Measurements from ENCODE around the gene ACTL6B. TPM values are rescaled to one million over a fixed set of nuclear protein-coding genes. Genes with fewer than 3 reads are reported as not detected.

Gene ACTL6B
- total and polyA plus RNA-seq, 2 of the 8 experiments (the other 6 are each of a cell fraction or from before 2014, with no cell fraction given) = 2.1 to 4.5 TPM

- no peak overlapping the region for H2AK5ac ChIP-seq (ENCODE audit: low read depth, low read length)
- H2BK5ac ChIP-seq (ENCODE audit: low read depth, low read length) = no peak overlapping the region
- CTCF ChIA-PET (ENCODE audit: partially characterized antibody) = interaction anchor here (0.6 to 20.7 kb wide), 5 partner anchors 21 to 90 kb away, joined by 3 to 254 read pairs (median 5); partner anchors contain the start of genes MOSPD3 and POP7
- no peaks in the 10 kb centered on the region for H3K9me3 ChIP-seq (ENCODE audit: insufficient read depth in 2 of 2, low read depth in 1 of 2, low read length in 1 of 2)
- peaks cover 17 to 56% of the 10 kb centered on the region in 2 experiments for H3K79me2 ChIP-seq (ENCODE audit: control insufficient read depth in 1 of 2, insufficient read depth in 2 of 2, low read length in 2 of 2)
- no peak overlapping the region for H4K5ac ChIP-seq (ENCODE audit: insufficient read length, low read depth, low read length)
- H2BK120ac ChIP-seq (replicated peaks; ENCODE audit: low read depth, low read length) = no peak overlapping the region
- no peaks in the 10 kb centered on the region for H3K27me3 ChIP-seq (replicated peaks in 1 of 4; ENCODE audit: control insufficient read depth in 3 of 4, extremely low read depth in 1 of 4, insufficient read depth in 3 of 4, low read length in 3 of 4)
- H3K56ac ChIP-seq (replicated peaks; ENCODE audit: insufficient read length, low read depth, low read length) = no peak overlapping the region
- no peak overlapping the region for H3K4ac ChIP-seq (replicated peaks; ENCODE audit: insufficient read length, low read depth, low read length)
- no peak overlapping the region for H3K4me2 ChIP-seq (ENCODE audit: insufficient read depth in 1 of 2, low read depth in 2 of 2, low read length in 2 of 2)
- no peak overlapping the region for H2AFZ ChIP-seq (ENCODE audit: low read length)
- H2BK12ac ChIP-seq (ENCODE audit: low read depth, low read length) = no peak overlapping the region
- H3K9ac ChIP-seq (replicated peaks in 1 of 4; ENCODE audit: extremely low read depth in 1 of 4, low read depth in 3 of 4, low read length in 3 of 4) = no peak overlapping the region
- H3K79me1 ChIP-seq (ENCODE audit: low read depth, low read length) = peaks cover 14% of the 10 kb centered on the region
- H3K36me3 ChIP-seq (ENCODE audit: control insufficient read depth in 2 of 4, insufficient read depth in 4 of 4, low read length in 3 of 4) = peaks cover 34 to 66% (median 55%) of the 10 kb centered on the region in 4 experiments
- WGBS, 2 experiments (ENCODE audit: extremely low coverage in 1 of 2, insufficient coverage in 1 of 2, insufficient read length in 1 of 2, insufficient replicate concordance in 2 of 2, low coverage in 1 of 2, low lambda C conversion rate in 2 of 2, missing lambda C conversion rate in 1 of 2) = 93% methylated on average over 20 of the region's 25 CpGs; no CpG with 5 or more reads in 1 of the 2 experiments
- no peak overlapping the region for H3K27ac ChIP-seq (ENCODE audit: low read depth, low read length)
- POLR2A ChIA-PET (ENCODE audit: partially characterized antibody) = interaction anchor here (0.6 to 14.3 kb wide), 5 partner anchors 9 to 90 kb away, joined by 3 to 257 read pairs (median 4); partner anchors contain the start of gene POP7
- no peak for FAIRE-seq
- H4K8ac ChIP-seq (ENCODE audit: extremely low read depth, insufficient read depth, low read length) = no peak overlapping the region
- H2BK20ac ChIP-seq (ENCODE audit: low read length) = no peak overlapping the region
- H4K20me1 ChIP-seq (replicated peaks in 1 of 2; ENCODE audit: control insufficient read depth in 1 of 2, insufficient read depth in 2 of 2, low read length in 2 of 2) = peaks cover 30 to 56% of the 10 kb centered on the region in 2 experiments
- no peak overlapping the region for H3K4me3 ChIP-seq (ENCODE audit: extremely low read depth in 1 of 4, insufficient read depth in 2 of 4, low read depth in 3 of 4, low read length in 4 of 4)
- H4K91ac ChIP-seq (replicated peaks; ENCODE audit: insufficient read length, low read length) = no peak overlapping the region
- no peak for TF ChIP-seq NRF1 (IDR thresholded peaks at IDR 0.05; ENCODE audit: low read depth, low read length)
- TF ChIP-seq SRF (IDR thresholded peaks at IDR 0.05; ENCODE audit: low read depth, low read length) = no peak
- TF ChIP-seq TEAD4 (IDR thresholded peaks at IDR 0.05; ENCODE audit: low read depth, low read length) = no peak
- no peak for TF ChIP-seq CREB1 (IDR thresholded peaks at IDR 0.05)
- TF ChIP-seq RBBP5 (IDR thresholded peaks at IDR 0.05; ENCODE audit: borderline replicate concordance, low read depth, low read length) = no peak
- TF ChIP-seq BACH1 (IDR thresholded peaks at IDR 0.05; ENCODE audit: low read length) = no peak
- no peak for TF ChIP-seq RNF2 (IDR thresholded peaks at IDR 0.05; ENCODE audit: borderline replicate concordance, low read depth, low read length, missing control alignments, poor library complexity, severe bottlenecking)
- no peak for TF ChIP-seq KDM4A (IDR thresholded peaks at IDR 0.05; ENCODE audit: low read depth, low read length, severe bottlenecking)
- TF ChIP-seq EGR1 (IDR thresholded peaks at IDR 0.05; ENCODE audit: borderline replicate concordance, low read depth, low read length) = no peak
- no peak for TF ChIP-seq SIRT6 (IDR thresholded peaks at IDR 0.05; ENCODE audit: low read length)
- no peak for TF ChIP-seq MAX (IDR thresholded peaks at IDR 0.05)
- no peak for TF ChIP-seq TBP (IDR thresholded peaks at IDR 0.05; ENCODE audit: low read depth, low read length)
- TF ChIP-seq FOSL1 (IDR thresholded peaks at IDR 0.05; ENCODE audit: insufficient read depth, low read depth, low read length) = no peak
- H3K18ac ChIP-seq (ENCODE audit: extremely low read depth, low read length) = no peak overlapping the region
- peaks cover 10% of the 10 kb centered on the region for H3K23me2 ChIP-seq (ENCODE audit: low read depth, low read length)
- H3K14ac ChIP-seq (ENCODE audit: insufficient read length) = no peak overlapping the region
- peaks cover 0 to 17% (median 11%) of the 10 kb centered on the region in 4 experiments; a peak in 6 of 7 replicates for H3K4me1 ChIP-seq (replicated peaks in 1 of 4; ENCODE audit: control insufficient read depth in 3 of 4, insufficient read depth in 4 of 4, low read length in 3 of 4)
- H3K23ac ChIP-seq (ENCODE audit: insufficient read length) = no peak overlapping the region
- no peak for DNase-seq (ENCODE audit: low read depth in 1 of 2, low spot score in 2 of 2)
- H2BK15ac ChIP-seq (ENCODE audit: low read length) = no peak overlapping the region
Observed at GRCh38 chr7:100687751-100688300, 31.6 kb upstream of the ACTL6B start.

All from H1 (cell line).